GM12875 (cell line): ENCODE measurements around the gene PPP1R14B.

Experiments
- H3K4me3 ChIP-seq: one replicate; pipeline ENCODE4 v1.5.1; 2011; ENCODE audit warnings: low read depth, low read length, control low read depth
- CTCF ChIP-seq: IDR thresholded peaks from 2 replicates; pipeline ENCODE4 v1.5.1; 2011; ENCODE audit warnings: low read depth, mild to moderate bottlenecking, control low read depth, inconsistent platforms, low read length, moderate library complexity, borderline replicate concordance; ENCODE audit not compliant: insufficient read depth

Gene PPP1R14B

GRCh38 chr11:64231546-64231945 is 15.2 kb downstream of the PPP1R14B start:
- no peak for TF ChIP-seq CTCF
- H3K4me3 ChIP-seq = no peak overlapping the region

DNA sequence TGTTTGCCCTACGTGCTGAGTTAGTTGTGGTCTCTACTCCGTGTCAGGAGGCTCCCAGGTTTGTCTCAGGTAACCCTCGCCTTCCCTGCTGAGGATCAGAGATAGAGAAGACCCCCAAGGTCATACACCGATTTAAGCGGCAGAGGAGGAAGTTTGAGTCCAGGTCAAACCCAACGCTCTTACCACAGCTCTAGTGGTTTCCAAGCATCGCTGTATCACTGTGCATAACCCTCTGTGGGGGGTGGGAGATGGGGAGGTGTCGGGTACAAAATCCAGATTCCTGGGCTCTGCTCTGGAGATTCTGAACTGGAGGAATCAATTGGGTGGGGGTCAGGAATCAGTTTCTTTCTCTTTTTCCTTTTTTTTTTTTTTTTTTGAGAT is 15.8 kb downstream of the PPP1R14B start:
- TF ChIP-seq CTCF = no peak

GRCh38 chr11:64230171-64230984 is 16.4 kb downstream of the PPP1R14B start, which contains the start of gene DNAJC4:
Gene DNAJC4 (plus strand): TSS chr11:64230548. CDS start chr11:64230855, 307 bp downstream.
- no peak for TF ChIP-seq CTCF
- peak within 1 kb of the TSS; percentile 69 for H3K4me3 ChIP-seq

More for the DNA sequence above, 15.8 kb downstream of the PPP1R14B start:
- H3K4me3 ChIP-seq = peak overlapping the region; percentile 69

GRCh38 chr11:64229744-64230170 is 17.0 kb downstream of the PPP1R14B start:
- peak overlapping the region; percentile 69 for H3K4me3 ChIP-seq
- TF ChIP-seq CTCF = no peak

DNA sequence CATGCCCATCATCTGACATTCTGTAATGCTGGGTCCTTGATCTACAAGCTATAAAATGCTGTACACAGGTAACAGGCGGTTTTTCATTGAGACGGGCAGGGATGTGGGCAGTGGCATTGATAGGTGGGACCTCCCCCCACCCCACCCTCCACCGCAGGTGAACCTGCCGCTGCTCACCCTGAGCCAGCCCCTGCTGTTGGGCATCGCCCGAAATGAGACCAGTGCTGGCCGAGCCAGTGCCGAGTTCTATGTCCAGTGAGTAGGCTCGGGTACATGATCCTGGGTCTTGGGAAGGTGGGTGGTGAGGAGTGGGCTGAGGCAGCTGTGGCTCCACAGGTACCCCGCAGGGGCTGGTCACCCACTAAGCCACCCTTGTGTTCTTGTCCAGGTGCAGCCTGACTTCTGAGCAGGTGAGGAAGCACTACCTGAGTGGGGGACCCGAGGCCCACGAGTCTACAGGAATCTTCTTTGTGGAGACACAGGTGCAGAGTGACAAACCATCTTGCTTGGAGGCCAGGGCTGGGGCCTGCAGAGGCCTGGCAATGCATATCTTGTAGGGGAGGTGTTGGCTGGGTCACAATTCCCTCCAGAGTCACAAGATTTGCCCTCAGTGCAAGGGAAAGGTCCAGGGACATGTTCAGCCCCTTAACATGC is 17.5 kb downstream of the PPP1R14B start:
- H3K4me3 ChIP-seq = no peak overlapping the region
- TF ChIP-seq CTCF = no peak

- H3K4me3 ChIP-seq = peak overlapping the region; percentile 55
- no peak for TF ChIP-seq CTCF
Measured at GRCh38 chr11:64227405-64227956, 19.3 kb downstream of the PPP1R14B start.
